HG03039 (cell line): ENCODE data around the gene SLC30A3.

Experiments used
- ATAC-seq: cut with Tn5 transposase; IDR thresholded peaks from one replicate; pipeline ENCODE4 v1.9.1; 2021; ENCODE audit warnings: mild to moderate bottlenecking, moderate library complexity; ENCODE audit not compliant: unreplicated experiment

The SLC30A3 gene

GRCh38 chr2:27236136-27236535, 26.7 kb downstream of the SLC30A3 start:
- ATAC-seq = no peak

- ATAC-seq = no peak
Observed at GRCh38 chr2:27233341-27233740, 29.5 kb downstream of the SLC30A3 start.

GRCh38 chr2:27231921-27232320, 30.9 kb downstream of the SLC30A3 start:
- ATAC-seq = no peak

GRCh38 chr2:27227501-27227900, 35.3 kb downstream of the SLC30A3 start:
- no peak for ATAC-seq

- ATAC-seq = no peak
Observed at GRCh38 chr2:27225526-27225925, 37.3 kb downstream of the SLC30A3 start.

- ATAC-seq = no peak
Observed at GRCh38 chr2:27223416-27223815, 39.4 kb downstream of the SLC30A3 start.

GRCh38 chr2:27222407-27222806, 40.4 kb downstream of the SLC30A3 start:
- no peak for ATAC-seq

GRCh38 chr2:27221166-27221565, 41.7 kb downstream of the SLC30A3 start:
- no peak for ATAC-seq

GRCh38 chr2:27220091-27220490, 42.8 kb downstream of the SLC30A3 start:
- ATAC-seq = no peak

GRCh38 chr2:27219091-27219490, 43.8 kb downstream of the SLC30A3 start:
- no peak for ATAC-seq

GRCh38 chr2:27218614-27219013, 44.2 kb downstream of the SLC30A3 start:
- ATAC-seq = no peak

GRCh38 chr2:27217173-27218121, 45.4 kb downstream of the SLC30A3 start, which contains the start of gene CAD:
CAD (plus strand) TSS chr2:27217369; CDS start chr2:27217552, 183 bp downstream.
- peak; percentile 72 for ATAC-seq

GRCh38 chr2:27216416-27217137, 46.3 kb downstream of the SLC30A3 start:
- ATAC-seq = no peak

- no peak for ATAC-seq
Observed at GRCh38 chr2:27214941-27215340, 47.9 kb downstream of the SLC30A3 start.

GRCh38 chr2:27212626-27213471, 50.0 kb downstream of the SLC30A3 start:
- no peak for ATAC-seq

- ATAC-seq = peak; percentile 84
Observed at GRCh38 chr2:27211943-27212625, 50.8 kb downstream of the SLC30A3 start, which contains the start of the genes ATRAID and SLC5A6. ATRAID (plus strand) TSS chr2:27212041; CDS start chr2:27212369, 328 bp downstream. SLC5A6 (minus strand) TSS chr2:27212268; CDS start chr2:27207650, 4,618 bp downstream.

GRCh38 chr2:27211241-27211942, 51.5 kb downstream of the SLC30A3 start:
- ATAC-seq = no peak

GRCh38 chr2:27209621-27210401, 53.0 kb downstream of the SLC30A3 start:
- ATAC-seq = no peak
